Activated T-cell treated with anti-CD3 and anti-CD28 coated beads for 48 hours (primary cell): ENCODE results near the gene CAPN12.

Source experiments
- DNase-seq: peaks from one replicate; pipeline ENCODE4 v3.0.0-alpha.2; 2020; ENCODE audit warnings: low read depth

The CAPN12 gene

DNA sequence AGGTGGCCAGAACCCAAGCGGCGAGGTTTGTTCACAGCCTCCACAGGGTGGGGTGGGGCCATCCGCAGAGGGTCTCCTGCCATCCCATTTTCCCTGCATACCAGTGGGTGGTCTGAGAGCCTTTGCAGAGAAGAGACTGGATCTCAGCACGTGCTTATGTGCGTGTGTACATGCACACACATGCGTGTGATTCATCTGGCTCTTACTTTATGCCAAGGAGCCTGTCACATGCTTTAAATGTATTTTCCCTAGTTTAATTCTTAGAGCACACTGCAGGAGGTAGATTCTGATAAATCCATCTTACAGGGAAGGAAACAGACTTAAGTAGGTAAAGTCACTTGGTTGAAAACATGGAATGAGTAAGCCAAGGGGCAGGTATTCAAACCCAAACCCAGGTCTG, 47.1 kb downstream of the CAPN12 start:
- DNase-seq = no peak

GRCh38 chr19:38696729-38697055, 47.6 kb downstream of the CAPN12 start:
- DNase-seq = no peak

- DNase-seq = no peak
These were observed 48.2 kb downstream of the CAPN12 start for GRCh38 chr19:38695832-38696728.

DNA sequence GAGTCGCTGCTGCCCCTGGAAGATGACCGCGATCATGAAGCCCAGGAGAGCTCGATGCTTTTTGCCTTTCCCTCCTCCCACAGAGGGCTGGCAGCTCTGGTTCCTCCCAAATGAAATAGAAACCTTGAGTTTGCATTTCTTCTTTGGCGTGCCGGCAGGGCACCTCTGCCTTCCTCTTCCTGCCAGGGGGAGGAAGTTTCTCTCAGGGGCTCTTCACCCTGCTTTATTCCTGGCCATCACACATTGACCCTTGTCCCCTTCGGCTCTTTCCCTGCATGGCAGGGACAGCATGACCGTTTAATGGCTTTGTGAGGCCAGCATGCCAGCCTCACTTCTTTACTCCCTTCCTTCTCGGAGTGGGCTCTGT, 49.0 kb downstream of the CAPN12 start:
- no peak for DNase-seq

DNA sequence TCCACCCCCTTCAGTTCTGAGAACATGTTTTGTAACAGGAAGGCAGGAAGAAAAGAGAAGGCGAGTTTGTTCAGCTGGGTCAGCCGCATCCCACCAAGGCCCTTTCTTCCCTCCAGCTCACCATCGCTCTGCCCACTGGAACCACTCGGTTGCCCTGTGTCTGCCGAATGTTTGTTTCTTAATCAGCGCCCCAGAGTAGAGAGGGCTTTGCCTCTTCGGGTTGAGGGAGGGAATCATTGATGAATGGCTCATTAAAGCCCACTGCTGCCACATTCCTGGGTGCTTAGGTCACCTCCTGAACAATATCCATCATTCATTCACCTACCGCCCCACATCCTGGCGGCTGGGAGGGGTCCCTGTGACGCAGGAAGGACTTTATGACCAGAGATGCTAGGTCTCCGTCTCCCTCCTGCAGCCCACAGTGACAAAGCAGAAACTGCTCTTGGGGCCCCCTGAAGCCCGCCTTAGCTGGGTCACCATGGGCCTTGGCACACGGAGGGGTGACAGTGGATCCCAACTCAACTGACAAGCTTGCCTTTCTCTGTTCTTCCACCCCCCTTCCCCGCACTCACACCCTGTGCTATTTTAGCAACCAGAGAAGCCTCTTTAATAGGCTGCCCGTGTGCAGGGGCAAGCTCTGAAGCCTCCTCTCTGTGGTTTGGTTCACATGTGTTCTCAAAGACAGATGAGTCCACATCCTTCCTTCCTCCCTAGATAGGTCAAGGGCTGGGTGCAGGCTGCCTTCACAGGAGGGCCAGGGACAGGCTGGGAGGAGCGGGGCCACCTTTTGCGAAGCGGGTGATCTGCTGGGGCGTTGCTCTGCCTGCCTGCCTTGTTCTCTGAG, 50.7 kb downstream of the CAPN12 start:
- DNase-seq = no peak

GRCh38 chr19:38692458-38693379, 51.6 kb downstream of the CAPN12 start:
- no peak for DNase-seq

DNA sequence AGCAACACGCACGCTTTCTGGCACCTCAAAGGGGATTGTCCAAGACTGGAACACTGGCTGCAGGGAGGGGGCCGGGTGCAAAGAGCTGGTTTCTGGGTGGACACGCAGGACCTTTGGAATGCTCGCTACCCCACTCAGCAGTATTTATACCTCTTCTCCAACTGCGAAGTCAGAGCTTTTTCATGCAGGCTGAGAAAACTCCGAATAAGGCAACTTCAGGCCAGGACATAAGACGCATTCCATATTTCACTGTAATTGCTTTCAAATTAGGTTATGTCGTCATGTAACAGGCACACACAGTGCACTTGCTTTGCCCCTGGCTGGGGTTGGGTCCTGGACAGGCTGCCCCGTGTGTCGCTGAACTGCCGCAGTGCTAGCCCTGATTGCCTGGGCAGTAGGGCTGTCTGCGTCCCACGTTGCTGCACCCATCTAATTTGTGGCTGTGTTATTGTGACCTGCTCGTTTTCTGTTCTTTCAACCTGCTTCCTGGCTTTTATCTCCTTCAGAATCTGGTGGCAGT, 52.3 kb downstream of the CAPN12 start:
- no peak for DNase-seq

DNA sequence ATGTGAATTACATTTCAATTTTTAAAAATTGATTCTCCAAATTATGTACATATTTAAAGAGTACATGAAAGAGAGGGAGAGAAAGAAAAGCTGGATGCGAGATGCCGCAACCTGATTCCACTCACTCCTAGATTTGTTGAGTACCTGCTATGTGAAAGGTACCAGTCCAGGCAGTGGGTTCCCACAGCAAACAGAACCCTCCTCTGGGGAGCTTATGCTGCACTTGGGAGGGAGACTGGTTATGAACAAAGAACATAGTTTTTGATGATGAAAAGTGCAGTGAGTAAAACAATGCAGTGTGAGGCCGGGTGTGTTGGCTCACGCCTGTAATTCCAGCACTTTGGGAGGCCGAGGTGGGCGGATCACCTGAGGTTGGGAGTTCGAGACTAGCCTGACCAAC, 53.4 kb downstream of the CAPN12 start:
- DNase-seq = no peak

GRCh38 chr19:38690146-38690545, 54.1 kb downstream of the CAPN12 start:
- no peak for DNase-seq

- DNase-seq = no peak
These were observed 56.4 kb downstream of the CAPN12 start for GRCh38 chr19:38687837-38688378.

DNA sequence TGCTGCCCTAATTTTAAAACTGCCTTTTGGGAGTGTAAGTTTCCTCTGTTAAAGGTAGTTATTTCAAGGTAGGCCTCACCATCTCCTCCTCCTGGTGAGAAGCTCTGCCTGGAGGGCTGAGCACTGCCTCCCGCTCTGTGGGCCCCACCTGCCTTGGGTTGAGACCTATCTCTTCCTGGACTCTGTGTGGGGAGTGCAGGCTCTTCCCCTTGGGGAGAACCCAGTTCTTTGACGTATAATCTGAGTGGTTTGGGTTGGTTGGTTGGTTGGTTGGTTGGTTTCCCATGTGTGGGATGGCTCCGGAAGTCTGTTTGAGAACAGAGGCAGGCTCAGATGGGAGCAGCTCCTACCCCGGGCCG, 57.8 kb downstream of the CAPN12 start:
- peak; percentile 23 for DNase-seq

GRCh38 chr19:38685666-38686529, 58.4 kb downstream of the CAPN12 start:
- no peak for DNase-seq

GRCh38 chr19:38684862-38685665, 59.2 kb downstream of the CAPN12 start:
- DNase-seq = no peak

DNA sequence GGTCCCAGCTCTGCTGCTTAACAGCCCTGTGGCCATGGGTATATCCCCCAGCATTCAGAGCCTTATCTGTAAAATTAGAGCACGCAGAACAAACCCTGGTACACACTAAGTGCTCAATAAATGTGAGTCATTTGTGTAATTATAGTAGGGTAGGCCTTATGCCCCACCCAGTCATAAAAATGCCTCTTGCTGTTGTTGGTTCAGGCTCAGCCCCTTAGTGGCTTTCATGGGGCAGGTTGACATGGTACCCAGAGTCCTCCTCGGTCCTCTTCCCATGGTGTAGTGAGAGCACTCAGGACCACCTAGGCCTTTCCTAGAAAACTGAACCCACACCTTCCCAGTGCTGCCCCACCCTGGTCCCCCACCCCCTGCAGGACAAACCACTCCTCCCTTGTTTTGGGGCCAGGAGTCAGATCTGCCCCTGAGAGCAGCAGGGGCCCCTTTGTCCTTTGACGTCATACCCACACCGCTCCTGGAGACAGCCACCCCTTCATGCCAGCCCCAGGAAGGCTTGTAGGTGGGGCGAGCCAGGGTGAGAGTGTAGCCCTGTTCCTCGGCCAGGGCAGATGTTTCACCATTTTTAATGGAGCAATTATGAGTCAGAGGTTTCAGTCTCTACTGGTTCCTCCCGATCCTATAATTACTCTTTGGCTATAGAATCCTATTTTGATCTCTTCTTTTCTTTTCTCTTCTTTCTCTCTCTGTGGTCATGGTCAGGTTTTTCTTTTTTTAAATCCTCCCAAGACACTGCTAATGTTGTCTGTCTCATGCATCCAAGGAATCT, 60.0 kb downstream of the CAPN12 start:
- peak; percentile 23 for DNase-seq

GRCh38 chr19:38683393-38684077, 60.7 kb downstream of the CAPN12 start:
- peak; percentile 41 for DNase-seq

DNA sequence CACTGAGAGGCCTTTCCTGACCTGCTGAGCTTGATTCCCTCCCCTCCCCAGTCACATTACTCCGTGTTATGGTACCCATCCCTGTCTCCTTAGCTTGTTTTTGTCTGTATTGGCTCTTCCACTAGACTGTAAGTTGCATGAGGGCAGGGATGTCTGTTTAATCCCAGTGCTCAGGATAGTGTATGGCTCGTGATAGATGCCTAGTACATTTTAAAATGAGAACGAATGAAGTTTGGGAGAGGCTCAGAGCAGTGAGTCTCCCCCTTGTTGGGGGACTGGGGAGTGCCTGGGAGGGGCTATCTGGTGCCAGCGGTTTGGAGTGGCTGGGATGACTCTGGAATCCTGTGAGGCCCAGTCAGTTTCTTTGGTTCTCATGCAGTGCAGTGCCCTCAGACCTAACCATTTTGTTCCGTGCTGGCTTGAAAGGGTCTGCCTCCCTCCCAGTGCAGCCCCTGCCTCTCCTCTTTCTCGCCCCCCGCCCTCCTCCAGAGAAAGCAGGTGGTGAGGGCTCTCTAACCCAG, 61.3 kb downstream of the CAPN12 start:
- DNase-seq = no peak

- no peak for DNase-seq
These were observed 61.9 kb downstream of the CAPN12 start for GRCh38 chr19:38682195-38682867.
